SK-N-MC (cell line): ENCODE data around the gene MATCAP1.

Source experiments
- EZH2 ChIP-seq: fragments of 200-600 bp; sonication (generic); IDR thresholded peaks from one replicate; pipeline ENCODE4 v1.6.1; 2017; ENCODE audit warnings: antibody characterized with exemption
- FOXP2 ChIP-seq: optimal IDR thresholded peaks from 2 replicates; pipeline ENCODE3; 2011; ENCODE audit warnings: mild to moderate bottlenecking, moderate library complexity; ENCODE audit not compliant: insufficient read depth; ENCODE audit errors: extremely low read length, control extremely low read depth
- POLR2AphosphoS5 ChIP-seq: IDR thresholded peaks from 2 replicates; pipeline ENCODE4 v1.6.1; 2012; ENCODE audit warnings: mild to moderate bottlenecking, low read depth, low read length, borderline replicate concordance

DNA sequence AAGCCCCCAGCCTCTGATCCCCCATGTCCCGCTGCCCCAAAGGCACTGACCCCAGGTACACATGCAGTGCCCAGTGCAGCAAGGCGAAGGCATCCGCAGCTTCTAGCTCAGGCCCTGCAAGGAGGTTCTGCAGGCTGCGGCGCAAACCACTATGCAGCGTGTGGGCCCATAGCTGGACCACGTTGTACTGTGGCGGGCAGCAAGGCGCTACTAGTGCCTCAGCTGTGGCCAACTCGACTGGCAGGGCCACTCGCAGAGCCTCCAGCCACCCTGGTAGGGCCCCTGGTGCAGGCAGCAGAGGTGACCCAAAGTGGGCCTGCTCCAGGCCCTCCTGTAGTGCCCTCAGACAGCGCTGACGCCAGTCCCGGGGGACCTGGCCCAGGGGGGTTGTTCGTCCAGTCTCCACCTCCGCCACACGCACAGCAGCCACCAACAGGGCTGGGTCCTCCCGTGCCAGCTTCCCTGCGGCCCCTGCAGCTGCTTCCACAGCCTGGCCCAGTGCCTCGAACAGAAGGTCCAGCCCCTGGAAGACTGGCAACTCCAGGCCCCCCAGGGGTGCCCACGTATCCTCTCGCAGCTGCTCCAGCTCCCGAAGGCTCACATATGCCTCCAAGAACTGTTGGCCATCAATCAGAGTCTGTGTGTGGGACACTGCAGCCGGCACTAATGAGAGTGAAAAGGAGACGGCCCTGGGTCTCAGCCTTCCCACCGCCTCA lies 3.6 kb upstream of the MATCAP1 start:
- TF ChIP-seq POLR2AphosphoS5 (no peak), EZH2 (no peak), FOXP2 (no peak)
